Ishikawa (cell line): ENCODE results near the gene PSENEN.

Source experiments
- CEBPB ChIP-seq: IDR thresholded peaks from 2 replicates; pipeline ENCODE4 v1.6.1; 2012
- EGR1 ChIP-seq: IDR thresholded peaks from 2 replicates; pipeline ENCODE4 v1.6.1; 2012
- EP300 ChIP-seq: IDR thresholded peaks from 2 replicates; pipeline ENCODE4 v1.6.1; 2012; ENCODE audit warnings: borderline replicate concordance
- FOXM1 ChIP-seq: IDR thresholded peaks from 2 replicates; pipeline ENCODE4 v1.6.1; 2012; ENCODE audit warnings: low read depth, borderline replicate concordance
- NFIC ChIP-seq: IDR thresholded peaks from 2 replicates; pipeline ENCODE4 v1.6.1; 2012
- RAD21 ChIP-seq: IDR thresholded peaks from 2 replicates; pipeline ENCODE4 v1.6.1; 2012; ENCODE audit warnings: low read depth
- REST ChIP-seq: IDR thresholded peaks from 2 replicates; pipeline ENCODE4 v1.6.1; 2012; ENCODE audit warnings: low read depth, mild to moderate bottlenecking
- TAF1 ChIP-seq: IDR thresholded peaks from 2 replicates; pipeline ENCODE4 v1.6.1; 2012; ENCODE audit warnings: low read depth, mild to moderate bottlenecking
- TEAD4 ChIP-seq: IDR thresholded peaks from 2 replicates; pipeline ENCODE4 v1.6.1; 2012
- USF1 ChIP-seq: IDR thresholded peaks from 2 replicates; pipeline ENCODE4 v1.6.1; 2012
- YY1 ChIP-seq: IDR thresholded peaks from 2 replicates; pipeline ENCODE4 v1.6.1; 2012; ENCODE audit warnings: low read depth
- TF ChIP-seq, protein P1 (sequence below): IDR thresholded peaks from 2 replicates; pipeline ENCODE4 v1.6.1; 2012

GRCh38 chr19:35725216-35725861 lies 20.1 kb upstream of the PSENEN start:
- TF ChIP-seq TEAD4 = no peak
- TF ChIP-seq, protein P1, sequence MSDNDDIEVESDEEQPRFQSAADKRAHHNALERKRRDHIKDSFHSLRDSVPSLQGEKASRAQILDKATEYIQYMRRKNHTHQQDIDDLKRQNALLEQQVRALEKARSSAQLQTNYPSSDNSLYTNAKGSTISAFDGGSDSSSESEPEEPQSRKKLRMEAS = no peak
- no peak for TF ChIP-seq RAD21
- TF ChIP-seq REST = no peak
- TF ChIP-seq USF1 = no peak
- TF ChIP-seq EP300 = no peak
- TF ChIP-seq YY1 = no peak
- TF ChIP-seq NFIC = no peak
- TF ChIP-seq TAF1 = no peak
- no peak for TF ChIP-seq CEBPB
- TF ChIP-seq FOXM1 = no peak
- no peak for TF ChIP-seq EGR1
